C4-2B (cell line): ENCODE measurements around the gene MED16.

Source experiments
- ZFX ChIP-seq: fragments of 450-650 bp; IDR thresholded peaks from 2 replicates; pipeline ENCODE4 v1.6.1; 2017
- TF ChIP-seq, protein P1 (sequence below): fragments of 450-650 bp; conservative IDR thresholded peaks from 2 replicates; pipeline ENCODE4 v1.5.1; 2017; ENCODE audit warnings: mild to moderate bottlenecking

DNA sequence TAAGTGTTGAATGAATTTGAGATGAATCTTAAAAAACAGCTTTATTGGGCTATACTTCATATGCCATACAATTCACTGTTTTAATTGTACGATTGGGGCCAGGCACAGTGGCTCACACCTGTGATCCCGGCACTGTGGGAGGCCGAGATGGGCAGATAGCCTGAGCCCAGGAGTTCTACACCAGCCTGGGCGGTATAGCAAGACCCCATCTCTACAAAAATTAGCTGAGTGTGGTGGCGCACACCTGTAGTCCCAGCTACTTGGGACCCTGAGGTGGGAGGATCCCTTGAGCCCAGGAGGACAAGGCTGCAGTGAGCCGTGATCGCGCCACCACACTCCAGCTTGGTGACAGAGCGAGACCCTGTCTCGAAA lies 43.2 kb upstream of the MED16 start:
- TF ChIP-seq, protein P1, sequence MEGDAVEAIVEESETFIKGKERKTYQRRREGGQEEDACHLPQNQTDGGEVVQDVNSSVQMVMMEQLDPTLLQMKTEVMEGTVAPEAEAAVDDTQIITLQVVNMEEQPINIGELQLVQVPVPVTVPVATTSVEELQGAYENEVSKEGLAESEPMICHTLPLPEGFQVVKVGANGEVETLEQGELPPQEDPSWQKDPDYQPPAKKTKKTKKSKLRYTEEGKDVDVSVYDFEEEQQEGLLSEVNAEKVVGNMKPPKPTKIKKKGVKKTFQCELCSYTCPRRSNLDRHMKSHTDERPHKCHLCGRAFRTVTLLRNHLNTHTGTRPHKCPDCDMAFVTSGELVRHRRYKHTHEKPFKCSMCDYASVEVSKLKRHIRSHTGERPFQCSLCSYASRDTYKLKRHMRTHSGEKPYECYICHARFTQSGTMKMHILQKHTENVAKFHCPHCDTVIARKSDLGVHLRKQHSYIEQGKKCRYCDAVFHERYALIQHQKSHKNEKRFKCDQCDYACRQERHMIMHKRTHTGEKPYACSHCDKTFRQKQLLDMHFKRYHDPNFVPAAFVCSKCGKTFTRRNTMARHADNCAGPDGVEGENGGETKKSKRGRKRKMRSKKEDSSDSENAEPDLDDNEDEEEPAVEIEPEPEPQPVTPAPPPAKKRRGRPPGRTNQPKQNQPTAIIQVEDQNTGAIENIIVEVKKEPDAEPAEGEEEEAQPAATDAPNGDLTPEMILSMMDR, result no peak
- no peak for TF ChIP-seq ZFX
